OCI-LY7 (cell line): ENCODE measurements around the gene NMRK2.

Experiments
- EZH2phosphoT487 ChIP-seq: fragments of 200-600 bp; sonication (generic); IDR thresholded peaks from 2 replicates; pipeline ENCODE4 v1.6.1; 2018; ENCODE audit warnings: low read depth, borderline replicate concordance, mild to moderate bottlenecking, mixed run types, antibody characterized with exemption, low read length, moderate library complexity, mixed read lengths
- TF ChIP-seq, protein P1 (sequence below): fragments of 200-600 bp; sonication (generic); conservative IDR thresholded peaks from 2 replicates; pipeline ENCODE4 v1.5.1; 2014; ENCODE audit warnings: mild to moderate bottlenecking, antibody characterized with exemption, low read length, moderate library complexity, mixed read lengths

DNA sequence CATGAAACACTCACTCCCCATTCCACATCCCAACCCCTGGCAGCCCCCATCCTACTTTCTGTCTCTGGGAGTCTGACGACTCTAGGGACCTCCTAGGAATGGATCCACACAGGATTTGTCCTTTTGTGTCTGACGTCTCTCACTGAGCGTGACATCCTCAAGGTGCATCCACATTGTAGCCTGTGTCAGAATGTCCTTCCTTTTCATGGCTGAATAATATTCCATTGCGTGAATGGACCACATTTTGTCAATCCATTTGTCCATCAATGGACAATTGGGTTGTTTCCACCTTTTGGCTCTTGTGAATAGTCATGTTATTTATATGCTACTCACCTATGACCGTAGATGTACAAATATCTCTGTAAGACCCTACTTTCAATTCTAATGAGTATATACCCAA lies 16.8 kb upstream of the NMRK2 start:
- TF ChIP-seq, protein P1, sequence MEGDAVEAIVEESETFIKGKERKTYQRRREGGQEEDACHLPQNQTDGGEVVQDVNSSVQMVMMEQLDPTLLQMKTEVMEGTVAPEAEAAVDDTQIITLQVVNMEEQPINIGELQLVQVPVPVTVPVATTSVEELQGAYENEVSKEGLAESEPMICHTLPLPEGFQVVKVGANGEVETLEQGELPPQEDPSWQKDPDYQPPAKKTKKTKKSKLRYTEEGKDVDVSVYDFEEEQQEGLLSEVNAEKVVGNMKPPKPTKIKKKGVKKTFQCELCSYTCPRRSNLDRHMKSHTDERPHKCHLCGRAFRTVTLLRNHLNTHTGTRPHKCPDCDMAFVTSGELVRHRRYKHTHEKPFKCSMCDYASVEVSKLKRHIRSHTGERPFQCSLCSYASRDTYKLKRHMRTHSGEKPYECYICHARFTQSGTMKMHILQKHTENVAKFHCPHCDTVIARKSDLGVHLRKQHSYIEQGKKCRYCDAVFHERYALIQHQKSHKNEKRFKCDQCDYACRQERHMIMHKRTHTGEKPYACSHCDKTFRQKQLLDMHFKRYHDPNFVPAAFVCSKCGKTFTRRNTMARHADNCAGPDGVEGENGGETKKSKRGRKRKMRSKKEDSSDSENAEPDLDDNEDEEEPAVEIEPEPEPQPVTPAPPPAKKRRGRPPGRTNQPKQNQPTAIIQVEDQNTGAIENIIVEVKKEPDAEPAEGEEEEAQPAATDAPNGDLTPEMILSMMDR = no peak
- TF ChIP-seq EZH2phosphoT487 = no peak
